ENCODE data around the gene TSHZ2.
"Not testable (repeated sequence)": the region's sequence is repeated elsewhere in the genome, so short reads cannot be mapped to it uniquely, and the experiment has no call there.

Gene TSHZ2

DNA sequence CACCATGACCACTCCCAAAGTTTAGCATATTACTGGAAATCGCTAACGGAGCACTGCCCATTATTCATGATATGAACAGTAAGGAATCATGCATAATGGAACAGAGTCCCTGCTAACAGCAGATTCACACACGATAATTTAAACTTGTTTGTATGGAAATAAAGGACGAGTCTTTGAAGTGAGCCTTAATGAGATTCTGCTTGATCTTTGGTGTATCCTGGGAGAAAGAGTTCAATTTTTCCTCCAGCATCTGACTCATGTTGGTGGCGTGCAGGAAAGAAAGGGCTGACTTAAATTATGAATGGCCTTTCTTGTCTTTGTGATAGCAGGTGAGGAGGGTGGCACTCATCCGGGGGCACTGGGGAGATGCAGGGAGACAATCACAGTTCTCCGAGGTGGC lies 426.9 kb downstream of the TSHZ2 start:
- DNase-seq, result no peak

DNA sequence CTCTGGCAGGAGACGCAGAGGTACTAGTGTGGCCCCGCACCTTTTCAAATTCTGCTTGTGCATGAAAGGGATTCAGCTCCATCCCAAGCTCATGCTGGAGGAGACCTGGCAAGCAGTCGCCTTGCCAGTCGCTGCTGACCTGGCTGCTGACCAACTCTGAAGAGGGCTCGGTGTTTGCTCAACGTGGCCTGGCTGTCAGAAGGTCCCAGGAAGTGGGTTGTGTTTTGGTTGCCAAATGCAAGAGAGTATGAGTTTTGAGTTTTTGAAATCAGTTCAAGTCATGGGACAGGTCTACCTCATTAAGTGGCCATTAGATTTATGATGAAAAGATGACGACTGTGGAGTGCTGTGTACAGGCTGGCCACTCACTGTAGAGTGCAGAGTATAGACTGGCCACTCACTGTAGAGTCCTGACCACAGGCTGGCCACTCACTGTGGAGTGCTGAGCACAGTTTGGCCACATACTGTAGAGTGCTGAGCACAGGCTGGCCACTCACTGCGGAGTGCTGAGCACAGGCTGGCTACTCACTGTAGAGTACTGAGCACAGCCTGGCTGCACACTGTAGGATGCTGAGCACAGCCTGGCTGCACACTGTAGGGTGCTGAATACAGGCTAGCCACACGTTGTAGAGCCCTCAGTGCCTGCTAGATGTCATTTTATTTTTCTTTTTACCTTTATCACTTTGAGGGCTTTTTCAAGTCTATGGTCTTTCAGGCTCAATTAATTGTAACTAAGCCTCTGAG lies 427.6 kb downstream of the TSHZ2 start:
- no peak for DNase-seq

DNA sequence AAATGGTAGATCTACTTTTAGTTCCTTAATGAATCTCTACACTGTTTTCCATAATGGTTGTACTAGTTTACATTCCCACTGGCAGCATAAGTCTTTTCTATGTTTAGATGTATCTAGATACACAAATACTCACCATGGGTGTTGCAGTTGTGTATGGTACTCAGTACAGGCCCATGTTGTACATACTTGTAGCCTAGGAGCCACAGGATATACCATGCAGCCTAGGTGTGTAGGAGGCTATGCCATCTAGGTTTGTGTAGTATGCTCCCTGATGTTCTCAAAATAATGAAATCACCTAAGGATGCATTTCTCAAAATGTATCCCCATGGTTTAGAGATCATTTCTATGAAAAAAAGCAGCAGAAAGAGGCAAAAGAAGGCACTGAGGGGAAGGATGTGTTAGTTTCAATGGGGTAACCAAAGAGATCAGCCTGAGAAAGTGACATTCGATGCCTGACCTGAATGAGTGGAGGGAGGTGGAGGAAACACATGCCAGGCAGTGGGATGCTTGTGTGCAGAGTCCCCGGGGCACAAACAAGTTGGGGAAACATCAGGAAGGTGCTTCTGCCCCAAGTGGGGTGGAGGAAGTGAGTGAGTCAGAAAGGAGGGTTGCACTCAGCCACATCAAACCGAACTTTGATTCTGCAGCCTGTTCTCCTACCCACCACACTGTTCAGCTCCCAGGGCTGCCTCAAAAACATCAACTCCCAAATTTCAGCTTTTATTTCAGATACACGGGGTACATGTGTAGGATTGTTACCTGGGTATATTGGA lies 430.3 kb downstream of the TSHZ2 start:
- DNase-seq, result no peak

DNA sequence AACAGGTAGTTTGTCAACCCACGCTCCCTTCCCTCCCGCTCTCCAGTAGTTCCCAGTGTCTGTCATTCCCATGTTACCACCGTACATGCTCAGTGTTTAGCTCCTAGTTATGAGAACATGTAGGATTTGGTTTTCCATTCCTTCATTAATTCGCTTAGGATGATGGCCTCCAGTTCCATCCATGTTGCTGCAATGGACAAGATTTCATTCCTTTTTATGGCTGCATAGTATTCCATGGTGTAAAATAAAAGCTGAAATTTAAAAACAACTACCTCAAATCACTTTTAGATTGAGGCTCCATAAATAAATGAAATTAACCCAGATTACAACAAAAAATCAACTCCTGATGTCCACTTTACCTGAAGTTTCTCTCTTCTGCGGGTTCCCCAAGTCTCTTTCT lies 430.9 kb downstream of the TSHZ2 start:
- DNase-seq, result no peak

DNA sequence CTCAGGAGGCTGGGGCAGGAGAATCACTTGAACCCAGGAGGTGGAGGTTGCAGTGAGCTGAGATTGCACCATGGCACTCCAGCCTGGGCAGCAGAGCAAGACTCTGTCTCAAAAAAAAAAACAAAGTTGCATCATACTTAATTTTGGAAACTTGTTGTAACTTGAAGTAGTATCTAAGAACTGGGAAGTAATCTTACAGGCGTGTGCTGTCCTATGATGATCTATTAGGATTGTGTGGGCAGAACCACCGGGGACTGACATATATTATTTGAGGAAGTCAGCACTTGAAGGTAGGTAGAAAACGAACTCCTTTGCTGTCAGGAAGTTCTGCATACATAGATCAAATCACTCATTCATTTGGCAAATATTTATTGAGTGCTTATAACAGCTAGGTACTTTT lies 433.0 kb downstream of the TSHZ2 start:
- no peak for DNase-seq

DNA sequence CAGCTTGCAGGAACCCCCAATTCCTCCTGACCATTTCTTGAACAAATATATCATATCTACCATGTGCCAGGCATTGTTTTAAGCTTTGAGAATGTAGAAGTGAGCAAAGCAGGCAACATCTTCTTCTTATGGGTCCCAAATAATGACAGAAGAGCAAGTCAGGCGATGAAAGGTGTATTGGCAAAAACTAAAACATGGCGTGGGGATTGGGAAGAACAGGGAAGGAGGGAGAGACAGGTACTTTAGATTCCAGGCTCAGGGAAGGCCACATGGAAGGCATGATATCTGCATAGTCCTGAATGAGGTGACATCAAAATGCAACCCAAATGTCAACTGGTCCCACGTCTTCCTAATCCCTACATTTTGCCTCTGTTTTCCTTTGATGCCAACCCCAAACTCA lies 434.4 kb downstream of the TSHZ2 start:
- no peak for DNase-seq

DNA sequence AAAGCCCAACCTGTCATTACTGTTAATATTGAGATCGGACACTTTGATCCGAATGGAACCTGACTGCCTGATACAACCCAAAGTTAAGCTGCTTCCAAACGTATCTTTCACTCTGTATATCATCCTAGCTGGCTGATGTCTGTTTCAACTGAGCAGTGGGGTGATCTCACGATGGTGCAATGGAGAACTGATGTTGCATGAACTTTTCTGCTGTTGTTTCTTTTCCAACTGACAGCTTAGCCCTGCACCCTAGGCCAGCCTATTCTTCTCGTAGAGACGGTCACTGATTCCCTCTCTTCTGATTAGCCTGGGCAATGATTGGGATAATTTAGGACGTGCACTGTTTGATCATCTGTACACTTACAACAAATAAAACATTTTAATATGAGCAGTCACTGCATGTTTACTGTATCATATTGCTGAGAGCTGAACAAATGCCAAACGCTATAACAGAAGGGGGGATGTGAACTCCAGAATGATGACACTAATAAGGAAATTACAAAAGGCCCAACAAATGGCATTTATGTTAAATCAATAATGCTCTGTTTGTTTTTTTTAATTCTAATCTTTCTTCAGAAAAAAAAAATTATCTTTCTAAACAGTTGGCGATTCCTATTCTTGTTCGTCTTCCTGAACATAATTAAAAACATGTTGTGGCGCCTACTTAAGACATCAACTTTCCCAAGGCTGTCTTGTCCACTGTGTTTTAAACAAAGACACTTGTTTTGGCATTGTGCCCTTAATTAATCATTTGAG lies 436.7 kb downstream of the TSHZ2 start:
- no peak for DNase-seq

DNA sequence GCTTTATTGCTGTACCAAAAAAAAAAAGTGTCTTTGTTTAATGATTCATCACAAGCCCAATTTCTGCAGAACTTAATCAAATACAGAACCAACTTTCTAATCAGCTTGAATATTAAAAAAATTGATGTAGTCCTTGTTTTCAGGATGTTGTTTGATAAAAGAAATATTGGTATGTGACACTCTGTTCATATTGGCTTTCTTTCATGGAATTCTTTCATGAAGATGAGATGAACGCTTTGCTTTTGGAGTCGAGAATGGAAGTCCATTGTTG lies 437.2 kb downstream of the TSHZ2 start:
- no peak for DNase-seq

DNA sequence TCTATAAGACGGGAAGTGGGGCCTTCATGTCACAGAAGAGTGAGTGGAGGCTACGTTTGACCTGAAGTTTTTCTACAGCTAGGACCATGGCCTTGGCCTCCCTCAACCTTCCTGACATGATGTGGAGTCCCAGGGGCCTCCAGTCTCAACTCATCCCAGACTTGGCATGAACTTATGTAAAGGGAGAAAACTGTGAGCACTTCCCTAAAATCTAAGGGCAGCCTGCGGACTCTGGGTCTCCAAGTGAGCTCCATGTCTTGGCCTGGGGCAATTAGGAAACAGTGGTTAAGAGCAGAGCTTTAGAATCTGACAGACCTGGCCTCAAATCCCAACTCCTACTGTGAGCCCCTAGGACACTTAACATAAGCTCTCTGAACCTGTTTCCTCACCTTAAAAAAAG lies 439.0 kb downstream of the TSHZ2 start:
- no peak for DNase-seq

DNA sequence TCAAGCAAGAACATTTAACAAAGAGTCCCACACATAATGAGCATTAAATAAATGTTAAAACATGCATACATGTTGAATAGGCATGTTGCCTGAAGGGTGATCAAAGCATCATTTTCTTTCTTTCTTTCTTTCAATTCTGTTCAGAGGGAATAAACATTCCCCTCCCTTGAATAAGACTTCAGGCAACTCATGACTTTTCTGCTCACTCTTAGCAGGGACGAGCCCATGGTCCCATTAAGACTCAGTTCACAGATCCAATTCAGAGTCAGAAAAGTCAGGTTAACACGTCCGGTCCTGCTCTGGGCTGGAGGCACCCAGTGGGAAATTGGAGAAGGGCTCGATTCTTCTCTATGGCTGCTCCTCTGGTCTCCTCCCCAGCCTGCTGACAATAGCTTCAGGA lies 439.7 kb downstream of the TSHZ2 start:
- no peak for DNase-seq

DNA sequence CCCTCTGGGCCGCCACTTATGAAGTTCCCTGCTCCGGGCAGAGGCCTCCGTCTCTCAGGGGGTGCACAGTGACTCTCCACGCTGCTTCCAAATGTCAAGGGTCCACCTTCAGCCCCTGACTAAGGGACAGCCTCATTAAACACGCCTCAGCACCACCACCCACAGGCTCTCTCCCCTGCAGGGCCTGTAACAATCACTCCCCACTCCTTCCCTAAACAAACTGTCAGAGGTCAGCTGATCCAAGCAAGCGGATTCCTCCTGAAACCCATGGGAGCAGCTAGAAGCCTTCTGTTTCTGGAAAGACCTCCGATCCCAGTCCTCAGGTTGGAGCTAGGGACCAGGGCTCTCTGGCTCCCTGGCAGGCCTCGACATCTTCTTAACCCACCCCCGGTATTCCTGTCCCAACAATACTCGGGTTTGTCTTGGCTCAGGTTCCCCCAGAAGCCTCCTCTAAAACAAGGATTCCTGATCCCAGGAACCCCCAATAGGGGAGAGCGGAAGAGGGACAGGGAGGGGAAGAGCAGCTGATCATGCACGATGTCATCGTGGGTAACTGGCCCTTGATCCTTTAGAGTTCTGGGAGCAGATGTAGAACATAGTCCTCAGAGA lies 440.5 kb downstream of the TSHZ2 start:
- no peak for DNase-seq

DNA sequence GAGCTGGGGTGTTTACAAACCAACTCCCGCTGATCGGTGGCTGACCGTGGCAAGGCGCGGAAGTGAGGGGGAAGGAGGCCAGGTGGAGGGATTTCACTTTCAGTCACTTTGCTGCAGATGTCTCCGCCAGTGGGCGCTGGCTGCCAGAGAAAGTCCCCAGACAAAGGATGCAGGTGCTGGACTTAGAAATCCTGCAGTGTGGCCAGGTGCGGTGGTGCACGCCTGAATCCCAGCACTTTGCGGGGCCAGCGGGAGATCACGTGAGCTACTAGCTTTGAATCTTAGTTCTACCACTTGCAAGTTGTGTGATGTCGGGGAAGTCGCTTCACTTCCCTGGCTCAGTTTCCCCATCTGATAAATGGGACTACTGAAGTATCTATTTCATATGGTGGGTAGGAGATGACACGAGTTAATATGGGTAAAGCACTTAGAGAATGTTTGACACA lies 441.1 kb downstream of the TSHZ2 start:
- DNase-seq, result peak; percentile 20

DNA sequence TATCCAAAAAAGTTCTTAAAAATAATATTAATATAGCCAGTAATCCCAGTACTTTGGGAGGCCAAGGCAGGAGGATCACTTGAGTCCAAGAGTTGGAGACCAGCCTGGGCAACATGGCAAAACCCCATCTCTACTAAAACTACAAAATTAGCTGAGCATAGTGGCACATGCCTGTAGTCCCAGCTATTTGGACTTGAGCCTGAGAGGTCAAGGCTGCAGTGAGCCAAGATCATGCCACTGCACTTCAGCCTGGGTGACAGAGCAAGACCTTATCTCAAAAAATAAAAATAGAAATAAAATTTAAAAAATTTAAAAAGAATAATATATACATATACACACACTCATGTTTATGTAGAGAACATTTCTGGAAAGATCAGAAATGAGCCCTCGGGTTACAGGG lies 441.7 kb downstream of the TSHZ2 start:
- DNase-seq, result not testable (repeated sequence)

DNA sequence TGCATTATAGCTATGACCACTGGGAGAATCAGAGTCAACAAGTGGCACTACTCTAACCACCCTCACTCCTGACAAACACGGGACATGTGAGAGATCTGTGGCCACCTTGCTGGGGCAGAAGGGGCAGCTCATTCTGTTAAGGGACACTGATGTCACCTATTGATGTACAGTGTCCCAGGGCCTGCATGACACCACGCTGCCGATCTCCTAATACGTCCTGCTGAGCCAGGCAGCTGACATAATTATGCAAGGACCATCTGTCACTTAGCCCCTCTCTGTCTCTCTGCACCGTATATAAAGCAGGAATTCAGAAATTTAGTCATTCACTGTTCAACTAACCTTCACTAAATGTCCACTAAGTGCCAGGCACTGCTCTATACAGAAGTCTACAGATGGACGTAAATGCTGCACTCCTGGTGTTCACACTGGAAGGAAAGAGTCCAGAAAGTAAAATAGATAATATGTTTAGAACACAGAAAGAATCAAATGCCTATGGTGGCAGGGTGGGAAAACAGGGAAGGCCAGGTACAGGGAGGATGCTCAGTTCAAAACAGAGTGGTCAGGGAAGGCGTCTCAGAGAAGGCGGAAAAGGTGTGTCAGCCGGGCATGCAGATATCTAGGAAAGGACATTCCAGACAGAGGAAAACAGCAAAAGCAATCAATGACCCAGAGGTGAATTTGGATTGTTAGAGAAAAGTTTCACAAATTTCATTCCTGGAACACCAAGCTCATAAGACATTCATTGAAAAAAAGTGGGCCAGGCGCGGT lies 447.7 kb downstream of the TSHZ2 start:
- no peak for DNase-seq

DNA sequence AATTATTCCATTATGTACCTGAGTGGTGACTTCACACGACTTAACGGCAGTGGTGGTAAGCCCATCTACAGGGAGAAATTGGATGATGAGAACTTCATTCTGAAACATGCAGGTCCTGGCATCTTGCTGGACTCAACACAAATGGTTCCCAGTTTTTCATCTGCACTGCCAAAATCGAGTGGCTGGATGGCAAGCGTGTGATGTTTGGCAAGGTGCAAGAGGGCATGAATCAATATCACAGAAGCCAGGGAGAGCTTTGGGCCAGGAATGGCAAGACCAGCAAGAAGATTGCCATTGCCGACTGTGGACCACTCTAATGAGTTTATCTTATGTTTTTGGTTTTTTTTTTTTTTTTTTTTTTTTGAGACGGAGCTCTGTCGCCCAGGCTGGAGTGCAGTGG lies 449.2 kb downstream of the TSHZ2 start:
- no peak for DNase-seq

DNA sequence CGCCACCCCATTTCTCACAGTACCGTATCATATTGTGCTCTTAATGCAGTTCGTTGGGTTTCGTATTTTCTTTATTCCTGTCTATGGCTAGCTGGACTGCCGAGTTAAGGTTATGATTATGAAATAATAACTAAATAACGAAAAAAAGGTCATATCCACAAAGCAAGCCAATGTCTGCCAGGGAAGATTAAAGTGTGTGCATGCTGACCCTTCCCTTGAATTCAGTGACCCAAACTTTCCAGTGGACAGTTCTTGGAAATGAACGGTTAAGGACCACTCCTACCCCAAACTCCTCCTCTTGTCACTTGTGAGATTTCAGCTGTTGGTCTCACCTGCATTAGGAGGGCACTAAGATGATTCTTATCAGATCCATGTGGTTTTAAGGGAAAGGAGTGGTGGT lies 449.9 kb downstream of the TSHZ2 start:
- no peak for DNase-seq

DNA sequence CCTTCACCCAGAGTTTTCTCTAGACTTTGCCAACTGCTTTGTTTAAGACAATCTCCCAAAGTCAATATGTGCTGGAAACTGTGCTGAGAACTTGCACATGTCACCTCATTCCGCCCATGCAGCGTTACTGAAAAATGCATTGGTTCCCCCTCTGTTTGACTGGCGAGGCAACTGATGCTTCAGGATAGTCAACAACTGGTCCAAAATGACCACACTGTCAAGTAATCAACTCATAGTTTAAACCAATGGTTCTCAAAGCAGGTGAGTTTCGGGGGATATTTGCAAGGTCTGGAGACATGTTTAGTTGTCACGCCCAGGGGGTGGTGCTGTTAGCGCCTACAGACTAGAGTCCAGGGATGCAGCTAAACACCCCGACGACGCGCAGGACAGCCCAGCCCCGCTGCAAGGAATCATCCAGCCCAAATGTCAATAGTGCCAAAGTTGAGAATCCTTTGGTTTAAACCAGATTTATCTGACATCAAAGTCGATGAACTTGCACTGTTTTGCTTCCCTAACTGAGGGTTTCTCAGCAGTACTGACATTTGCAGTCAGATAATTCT lies 451.5 kb downstream of the TSHZ2 start:
- no peak for DNase-seq

DNA sequence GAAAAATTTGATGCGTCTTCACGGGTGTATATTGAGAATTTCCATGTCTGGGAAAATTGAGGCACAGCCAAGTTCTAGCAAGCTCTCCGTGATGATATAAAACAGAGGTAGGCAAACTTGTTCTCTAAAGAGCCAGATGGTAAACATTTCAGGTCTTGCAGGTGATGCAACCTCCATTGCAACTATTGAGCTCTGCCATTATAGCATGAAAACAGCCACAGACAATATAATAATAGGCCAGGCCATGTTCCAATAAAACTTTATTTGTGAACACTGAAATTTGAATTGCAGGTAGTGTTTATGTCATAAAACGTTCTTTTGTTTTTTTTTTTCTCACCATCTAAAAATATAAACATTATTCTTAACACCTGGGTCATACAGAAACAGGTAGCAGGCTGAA lies 453.3 kb downstream of the TSHZ2 start:
- DNase-seq, result no peak

DNA sequence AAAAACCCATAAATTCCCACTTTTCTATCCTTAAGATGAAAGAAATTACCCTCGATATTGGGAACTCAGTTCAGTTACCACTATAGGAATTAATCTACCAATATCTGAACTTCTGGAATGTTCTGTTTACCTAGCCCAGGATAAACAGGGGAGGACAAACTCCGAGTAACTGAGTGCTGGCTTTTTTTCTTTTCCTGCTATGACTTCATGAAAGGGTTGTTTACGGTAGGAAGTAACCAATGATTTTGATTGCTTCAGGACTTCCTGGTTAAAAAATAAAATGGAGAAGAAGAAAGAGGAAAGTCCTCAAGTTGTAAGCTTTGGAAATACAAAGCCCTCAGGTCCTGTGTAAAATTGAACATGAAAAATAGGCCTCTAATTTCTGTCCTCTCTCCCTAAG lies 453.8 kb downstream of the TSHZ2 start:
- DNase-seq, result no peak

DNA sequence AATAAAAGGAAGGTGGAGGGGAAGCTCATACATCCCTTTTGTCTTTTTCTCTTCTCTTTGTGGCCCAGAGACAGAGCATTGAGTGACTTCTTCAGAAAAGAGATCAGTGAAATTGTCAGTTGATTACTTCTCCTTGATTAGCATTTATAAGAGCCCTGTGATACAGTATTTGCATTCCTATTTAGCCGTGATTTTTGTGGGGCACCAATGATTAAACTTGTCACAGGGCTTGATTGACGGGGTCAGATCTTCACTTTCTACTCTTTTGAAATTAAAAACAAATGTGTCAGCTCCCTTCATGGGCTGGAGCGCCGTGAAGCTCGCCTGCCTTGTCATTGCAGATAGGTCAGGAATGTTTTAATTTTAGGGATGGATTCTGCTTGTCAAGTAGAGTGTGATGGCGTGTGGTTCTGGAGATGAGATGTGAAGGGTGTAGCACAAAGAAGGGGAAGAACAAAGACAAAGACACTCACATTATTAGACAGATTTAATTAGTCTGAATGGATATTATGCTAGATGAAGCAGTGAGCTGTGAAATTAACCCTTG lies 454.7 kb downstream of the TSHZ2 start:
- DNase-seq, result no peak

DNA sequence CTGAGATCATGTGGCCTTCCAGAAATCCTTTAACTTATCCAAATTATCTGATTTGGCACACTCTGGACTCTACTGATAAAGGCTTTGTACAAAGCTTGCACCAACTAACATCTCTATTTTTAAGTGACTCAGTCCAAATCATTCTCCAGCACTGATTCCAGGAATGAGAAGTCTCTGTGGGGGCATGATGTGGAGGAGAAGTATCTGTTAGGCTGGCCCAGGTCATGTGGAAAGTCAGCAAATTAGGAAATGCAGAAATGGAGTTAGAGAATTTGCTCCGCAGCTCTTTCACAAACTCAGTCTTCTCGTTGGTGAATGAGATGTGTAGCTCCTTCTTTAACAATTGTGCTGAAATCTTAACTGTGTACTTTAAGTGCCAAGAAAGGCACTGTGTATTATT lies 455.8 kb downstream of the TSHZ2 start:
- no peak for DNase-seq

DNA sequence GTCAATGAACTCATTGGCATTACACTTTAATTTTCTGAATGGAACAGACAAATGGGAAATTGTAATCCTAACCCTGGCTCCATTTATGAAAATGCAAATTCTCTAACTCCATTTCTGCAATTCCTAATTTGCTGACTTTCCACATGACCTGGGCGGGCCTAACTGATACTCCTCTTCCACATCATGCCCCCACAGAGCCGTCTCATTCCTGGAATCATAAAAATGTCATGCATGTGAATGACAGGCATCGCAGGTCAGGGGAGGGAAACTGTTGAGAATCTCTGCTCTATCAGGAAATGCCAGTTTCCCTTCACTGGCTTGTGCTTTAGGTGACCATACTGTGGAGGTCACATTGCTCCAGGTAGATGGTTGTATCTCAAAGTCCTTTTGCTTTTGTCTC lies 456.4 kb downstream of the TSHZ2 start:
- DNase-seq, result no peak

All from hematopoietic multipotent progenitor cell treated with erythropoietin and hydrocortisone succinate and interleukin-3 and kit ligand, for 8 days (in vitro differentiated cells).